Liver (tissue), 9 donors: ENCODE results near the gene MYO1F. TPM values are rescaled to one million over a fixed set of nuclear protein-coding genes. Genes with fewer than 3 reads are reported as not detected.
A peak's percentile ranks its signal among the peaks of the same experiment; 100 is the strongest.
"Not testable (repeated sequence)": the region's sequence is repeated elsewhere in the genome, so short reads cannot be mapped to it uniquely, and the experiment has no call there.

Experiments used
- DNase-seq: peaks from one replicate; pipeline ENCODE4 v3.0.0-alpha.2; 2017; ENCODE audit warnings: low spot score
- H3K27ac ChIP-seq, 2 donors: one replicate each; pipeline ENCODE4 v1.7.0; 2013; ENCODE audit warnings: inconsistent platforms in 2 of 2, low read length in 2 of 2, control low read depth in 1 of 2, low read depth in 1 of 2, mild to moderate bottlenecking in 1 of 2
- H3K27me3 ChIP-seq, 4 donors: one replicate each; pipeline versions ENCODE4 v1.6.1 to v1.7.0; 2013; ENCODE audit warnings: low read length in 3 of 4, inconsistent platforms in 1 of 4, mild to moderate bottlenecking in 1 of 4, moderate library complexity in 1 of 4; ENCODE audit not compliant: control insufficient read depth in 4 of 4, insufficient read depth in 4 of 4
- H3K36me3 ChIP-seq, 4 donors: one replicate each; pipeline versions ENCODE4 v1.6.1 to v1.7.0; 2013; ENCODE audit warnings: low read length in 3 of 4, mild to moderate bottlenecking in 3 of 4, low read depth in 1 of 4, moderate library complexity in 1 of 4; ENCODE audit not compliant: control insufficient read depth in 4 of 4, insufficient read depth in 3 of 4
- H3K4me1 ChIP-seq, 4 donors: one replicate each; pipeline versions ENCODE4 v1.6.1 to v1.7.0; 2013; ENCODE audit warnings: low read length in 3 of 4, mild to moderate bottlenecking in 3 of 4, moderate library complexity in 1 of 4; ENCODE audit not compliant: control insufficient read depth in 4 of 4, insufficient read depth in 4 of 4
- H3K4me3 ChIP-seq, 3 donors: one replicate each; pipeline versions ENCODE4 v1.6.1 to v1.7.0; 2013; ENCODE audit warnings: low read length in 3 of 3, control low read depth in 1 of 3, low read depth in 1 of 3, mild to moderate bottlenecking in 1 of 3
- H3K9ac ChIP-seq, 2 donors: one replicate each; pipeline ENCODE4 v1.7.0; 2013; ENCODE audit warnings: low read length in 2 of 2, mild to moderate bottlenecking in 2 of 2, moderate library complexity in 2 of 2, control low read depth in 1 of 2, low read depth in 1 of 2
- H3K9me3 ChIP-seq, 4 donors: one replicate each; pipeline versions ENCODE4 v1.6.1 to v1.7.0; 2013; ENCODE audit warnings: low read length in 3 of 4; ENCODE audit not compliant: control insufficient read depth in 4 of 4
- ATF3 ChIP-seq: IDR thresholded peaks from 2 replicates; pipeline ENCODE4 v1.6.1; 2016; ENCODE audit warnings: antibody characterized with exemption
- EGR1 ChIP-seq, 2 donors: IDR thresholded peaks; 2 replicates each; pipeline ENCODE4 v1.6.1; 2016 to 2018; ENCODE audit warnings: antibody characterized with exemption in 2 of 2, low read depth in 2 of 2
- FOXA1 ChIP-seq: IDR thresholded peaks from 2 replicates; pipeline ENCODE4 v1.6.1; 2016; ENCODE audit warnings: antibody characterized with exemption
- GABPA ChIP-seq, 2 donors: IDR thresholded peaks in 1 of 2; conservative IDR thresholded peaks in 1 of 2; 2 replicates each; pipeline ENCODE4 v1.6.1; 2016; ENCODE audit warnings: antibody characterized with exemption in 2 of 2, mild to moderate bottlenecking in 1 of 2, moderate library complexity in 1 of 2
- HNF4A ChIP-seq, 2 donors: conservative IDR thresholded peaks; 2 replicates each; pipeline ENCODE4 v1.6.1; 2016; ENCODE audit warnings: antibody characterized with exemption in 2 of 2, mild to moderate bottlenecking in 2 of 2
- HNF4G ChIP-seq: IDR thresholded peaks from 2 replicates; pipeline ENCODE4 v1.6.1; 2016; ENCODE audit warnings: antibody characterized with exemption
- JUND ChIP-seq, 2 donors: IDR thresholded peaks; 2 replicates each; pipeline ENCODE4 v1.6.1; 2016; ENCODE audit warnings: antibody characterized with exemption in 2 of 2
- MAX ChIP-seq: IDR thresholded peaks from 2 replicates; pipeline ENCODE4 v1.6.1; 2016; ENCODE audit warnings: antibody characterized with exemption
- NR2F2 ChIP-seq: IDR thresholded peaks from 2 replicates; pipeline ENCODE4 v1.6.1; 2016; ENCODE audit warnings: antibody characterized with exemption
- RAD21 ChIP-seq, 2 donors: IDR thresholded peaks; 2 replicates each; pipeline ENCODE4 v1.6.1; 2016; ENCODE audit warnings: antibody characterized with exemption in 2 of 2, mild to moderate bottlenecking in 2 of 2
- RXRA ChIP-seq, 2 donors: IDR thresholded peaks; 2 replicates each; pipeline ENCODE4 v1.6.1; 2017 to 2018; ENCODE audit warnings: antibody characterized with exemption in 2 of 2, mild to moderate bottlenecking in 1 of 2
- TAF1 ChIP-seq: conservative IDR thresholded peaks from 2 replicates; pipeline ENCODE4 v1.6.1; 2016; ENCODE audit warnings: antibody characterized with exemption, mild to moderate bottlenecking
- YY1 ChIP-seq: IDR thresholded peaks from 2 replicates; pipeline ENCODE4 v1.6.1; 2016; ENCODE audit warnings: antibody characterized with exemption, mild to moderate bottlenecking
- WGBS: extraction: QIAGEN DNeasy Blood & Tissue Kit; methylation state at CpG from one replicate; pipeline ENCODE4 v1.1.7; 2013; 5-methylcytosine and 5-hydroxymethylcytosine counted together
- polyA plus RNA-seq, 2 donors: library from polyadenylated mRNA; stranded (reverse) in 1 of 2; unstranded in 1 of 2; fragments of 200-250 nt in 1 of 2; fragments of >200 nt in 1 of 2; fragmentation: Nextera tagmentation in 1 of 2; extraction: Ambion mirVana in 1 of 2; gene quantifications; one replicate each; pipeline versions ENCODE4 v1.2.1 to v1.2.3, GENCODE V29; 2013 to 2015
- total RNA-seq, 2 donors: library from RNA; depleted of rRNA; stranded (reverse); fragments of >200 nt; gene quantifications; one replicate each; pipeline ENCODE4 v1.2.3, GENCODE V29; 2014
- TF ChIP-seq, protein P1 (sequence below): fragments of 150-350 bp; IDR thresholded peaks from 2 replicates; pipeline ENCODE4 v1.5.1; 2017; ENCODE audit warnings: improper control_type of control experiment, low read depth, low read length; ENCODE audit not compliant: missing input control
- TF ChIP-seq, protein P2 (sequence below): IDR thresholded peaks from 2 replicates; pipeline ENCODE4 v1.6.1; 2016; ENCODE audit warnings: antibody characterized with exemption
- TF ChIP-seq, protein P3 (sequence below): IDR thresholded peaks from 2 replicates; pipeline ENCODE4 v1.6.1; 2016; ENCODE audit warnings: antibody characterized with exemption, mild to moderate bottlenecking
- donor health status: healthy.
- donor health status: healthy.
- donor health status: healthy.
- donor health status: healthy.
- donor health status: healthy.

Gene MYO1F
- total and polyA plus RNA-seq, 4 donors: 6.1 to 20.4 (median 12.0) TPM

DNA sequence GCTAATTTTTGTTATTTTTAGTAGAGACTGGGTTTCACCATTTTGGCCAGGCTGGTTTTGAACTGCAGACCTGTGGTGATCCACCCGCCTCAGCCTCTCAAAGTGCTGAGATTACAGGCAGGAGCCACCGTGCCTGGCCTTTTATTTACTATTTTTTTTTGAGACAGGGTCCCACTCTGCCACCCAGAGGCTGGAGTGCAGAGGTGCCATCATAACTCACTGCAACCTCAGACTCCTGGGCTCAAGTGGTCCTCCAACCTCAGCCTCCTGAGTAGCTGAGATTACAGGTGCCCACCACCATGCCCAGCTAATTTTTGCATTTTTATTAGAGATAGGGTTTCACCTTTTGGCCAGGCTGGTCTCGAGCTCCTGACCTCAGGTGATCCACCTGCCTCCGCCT is 45.6 kb upstream of the MYO1F start:
- not testable (repeated sequence) for H3K9ac ChIP-seq, H3K4me3 ChIP-seq, DNase-seq, H3K4me1 ChIP-seq, H3K27me3 ChIP-seq, H3K27ac ChIP-seq, H3K36me3 ChIP-seq, H3K9me3 ChIP-seq
- TF ChIP-seq, protein P1, sequence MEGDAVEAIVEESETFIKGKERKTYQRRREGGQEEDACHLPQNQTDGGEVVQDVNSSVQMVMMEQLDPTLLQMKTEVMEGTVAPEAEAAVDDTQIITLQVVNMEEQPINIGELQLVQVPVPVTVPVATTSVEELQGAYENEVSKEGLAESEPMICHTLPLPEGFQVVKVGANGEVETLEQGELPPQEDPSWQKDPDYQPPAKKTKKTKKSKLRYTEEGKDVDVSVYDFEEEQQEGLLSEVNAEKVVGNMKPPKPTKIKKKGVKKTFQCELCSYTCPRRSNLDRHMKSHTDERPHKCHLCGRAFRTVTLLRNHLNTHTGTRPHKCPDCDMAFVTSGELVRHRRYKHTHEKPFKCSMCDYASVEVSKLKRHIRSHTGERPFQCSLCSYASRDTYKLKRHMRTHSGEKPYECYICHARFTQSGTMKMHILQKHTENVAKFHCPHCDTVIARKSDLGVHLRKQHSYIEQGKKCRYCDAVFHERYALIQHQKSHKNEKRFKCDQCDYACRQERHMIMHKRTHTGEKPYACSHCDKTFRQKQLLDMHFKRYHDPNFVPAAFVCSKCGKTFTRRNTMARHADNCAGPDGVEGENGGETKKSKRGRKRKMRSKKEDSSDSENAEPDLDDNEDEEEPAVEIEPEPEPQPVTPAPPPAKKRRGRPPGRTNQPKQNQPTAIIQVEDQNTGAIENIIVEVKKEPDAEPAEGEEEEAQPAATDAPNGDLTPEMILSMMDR: peak; percentile 10
- peak; percentile 11 to 44 for TF ChIP-seq RAD21 (IDR thresholded peaks at IDR 0.05)
- 66% methylated on average over 4 of the region's 4 CpGs for WGBS

DNA sequence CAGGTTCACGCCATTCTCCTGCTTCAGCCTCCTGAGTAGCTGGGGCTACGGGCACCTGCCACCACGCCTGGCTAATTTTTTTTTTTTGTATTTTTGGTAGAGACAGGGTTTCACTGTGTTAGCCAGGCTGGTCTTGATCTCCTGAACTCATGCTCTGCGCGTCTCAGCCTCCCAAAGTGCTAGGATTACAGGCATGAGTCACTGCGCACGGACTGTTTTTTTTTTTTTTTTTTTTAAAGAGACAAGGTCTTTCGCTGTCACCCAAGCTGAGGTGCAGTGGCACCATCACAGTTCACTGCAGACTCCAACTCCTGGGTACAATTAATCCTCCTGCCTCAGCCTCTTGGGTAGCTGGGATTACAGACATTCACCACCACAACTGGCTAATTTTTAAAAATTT is 41.5 kb upstream of the MYO1F start:
- Histone ChIP-seq H3K4me3 (no peak overlapping the region), H3K27me3 (no peaks in the 10 kb centered on the region), H3K4me1 (peaks cover 0 to 7% (median 2%) of the 10 kb centered on the region in 4 donors), H3K9ac (no peak overlapping the region), H3K9me3 (no peaks in the 10 kb centered on the region), H3K27ac (no peak overlapping the region), H3K36me3 (no peaks in the 10 kb centered on the region)
- DNase-seq: no peak
- TF ChIP-seq ATF3: no peak
- no peak for TF ChIP-seq EGR1 (IDR thresholded peaks at IDR 0.05; ENCODE audit: low read depth in 2 of 2)
- TF ChIP-seq, protein P2, sequence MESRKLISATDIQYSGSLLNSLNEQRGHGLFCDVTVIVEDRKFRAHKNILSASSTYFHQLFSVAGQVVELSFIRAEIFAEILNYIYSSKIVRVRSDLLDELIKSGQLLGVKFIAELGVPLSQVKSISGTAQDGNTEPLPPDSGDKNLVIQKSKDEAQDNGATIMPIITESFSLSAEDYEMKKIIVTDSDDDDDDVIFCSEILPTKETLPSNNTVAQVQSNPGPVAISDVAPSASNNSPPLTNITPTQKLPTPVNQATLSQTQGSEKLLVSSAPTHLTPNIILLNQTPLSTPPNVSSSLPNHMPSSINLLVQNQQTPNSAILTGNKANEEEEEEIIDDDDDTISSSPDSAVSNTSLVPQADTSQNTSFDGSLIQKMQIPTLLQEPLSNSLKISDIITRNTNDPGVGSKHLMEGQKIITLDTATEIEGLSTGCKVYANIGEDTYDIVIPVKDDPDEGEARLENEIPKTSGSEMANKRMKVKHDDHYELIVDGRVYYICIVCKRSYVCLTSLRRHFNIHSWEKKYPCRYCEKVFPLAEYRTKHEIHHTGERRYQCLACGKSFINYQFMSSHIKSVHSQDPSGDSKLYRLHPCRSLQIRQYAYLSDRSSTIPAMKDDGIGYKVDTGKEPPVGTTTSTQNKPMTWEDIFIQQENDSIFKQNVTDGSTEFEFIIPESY: no peak
- TF ChIP-seq, protein P1: no peak
- TF ChIP-seq, protein P3, sequence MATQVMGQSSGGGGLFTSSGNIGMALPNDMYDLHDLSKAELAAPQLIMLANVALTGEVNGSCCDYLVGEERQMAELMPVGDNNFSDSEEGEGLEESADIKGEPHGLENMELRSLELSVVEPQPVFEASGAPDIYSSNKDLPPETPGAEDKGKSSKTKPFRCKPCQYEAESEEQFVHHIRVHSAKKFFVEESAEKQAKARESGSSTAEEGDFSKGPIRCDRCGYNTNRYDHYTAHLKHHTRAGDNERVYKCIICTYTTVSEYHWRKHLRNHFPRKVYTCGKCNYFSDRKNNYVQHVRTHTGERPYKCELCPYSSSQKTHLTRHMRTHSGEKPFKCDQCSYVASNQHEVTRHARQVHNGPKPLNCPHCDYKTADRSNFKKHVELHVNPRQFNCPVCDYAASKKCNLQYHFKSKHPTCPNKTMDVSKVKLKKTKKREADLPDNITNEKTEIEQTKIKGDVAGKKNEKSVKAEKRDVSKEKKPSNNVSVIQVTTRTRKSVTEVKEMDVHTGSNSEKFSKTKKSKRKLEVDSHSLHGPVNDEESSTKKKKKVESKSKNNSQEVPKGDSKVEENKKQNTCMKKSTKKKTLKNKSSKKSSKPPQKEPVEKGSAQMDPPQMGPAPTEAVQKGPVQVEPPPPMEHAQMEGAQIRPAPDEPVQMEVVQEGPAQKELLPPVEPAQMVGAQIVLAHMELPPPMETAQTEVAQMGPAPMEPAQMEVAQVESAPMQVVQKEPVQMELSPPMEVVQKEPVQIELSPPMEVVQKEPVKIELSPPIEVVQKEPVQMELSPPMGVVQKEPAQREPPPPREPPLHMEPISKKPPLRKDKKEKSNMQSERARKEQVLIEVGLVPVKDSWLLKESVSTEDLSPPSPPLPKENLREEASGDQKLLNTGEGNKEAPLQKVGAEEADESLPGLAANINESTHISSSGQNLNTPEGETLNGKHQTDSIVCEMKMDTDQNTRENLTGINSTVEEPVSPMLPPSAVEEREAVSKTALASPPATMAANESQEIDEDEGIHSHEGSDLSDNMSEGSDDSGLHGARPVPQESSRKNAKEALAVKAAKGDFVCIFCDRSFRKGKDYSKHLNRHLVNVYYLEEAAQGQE: no peak
- TF ChIP-seq HNF4A (conservative IDR thresholded peaks at IDR 0.05): no peak
- no peak for TF ChIP-seq HNF4G
- no peak for TF ChIP-seq RXRA (IDR thresholded peaks at IDR 0.05)
- no peak for TF ChIP-seq MAX
- no peak for TF ChIP-seq FOXA1
- TF ChIP-seq TAF1: no peak
- TF ChIP-seq RAD21 (IDR thresholded peaks at IDR 0.05): no peak
- no peak for TF ChIP-seq YY1
- no peak for TF ChIP-seq NR2F2
- no peak for TF ChIP-seq GABPA (IDR thresholded peaks at IDR 0.05 in 1 of 2, conservative IDR thresholded peaks at IDR 0.05 in 1 of 2)
- no peak for TF ChIP-seq JUND (IDR thresholded peaks at IDR 0.05)
- 86% methylated on average over 8 of the region's 8 CpGs for WGBS
